GM12878 (cell line): ENCODE measurements around the gene TAF6. TPM values are rescaled to one million over a fixed set of nuclear protein-coding genes. Genes with fewer than 3 reads are reported as not detected.

Source experiments
- BMI1 ChIP-seq: fragments of 450-650 bp; IDR thresholded peaks from 2 replicates; pipeline ENCODE4 v1.6.1; 2016; ENCODE audit warnings: mild to moderate bottlenecking, moderate library complexity, borderline replicate concordance
- CHD1 ChIP-seq: IDR thresholded peaks from 2 replicates; pipeline ENCODE4 v1.6.1; 2012; ENCODE audit warnings: low read depth, low read length, improper control_type of control experiment
- CREM ChIP-seq: IDR thresholded peaks from 2 replicates; pipeline ENCODE4 v1.6.1; 2014; ENCODE audit warnings: antibody characterized with exemption, low read depth
- E2F4 ChIP-seq: IDR thresholded peaks from 2 replicates; pipeline ENCODE4 v1.6.1; 2012; ENCODE audit warnings: low read depth, low read length, improper control_type of control experiment
- ESRRA ChIP-seq: IDR thresholded peaks from 2 replicates; pipeline ENCODE4 v1.6.1; 2012; ENCODE audit warnings: mild to moderate bottlenecking, low read length, improper control_type of control experiment
- ETV6 ChIP-seq, 2 experiments: fragments of 450-650 bp in 1 of 2; IDR thresholded peaks in 1 of 2; conservative IDR thresholded peaks in 1 of 2; 2 replicates each; pipeline ENCODE4 v1.6.1; 2014; ENCODE audit warnings: antibody characterized with exemption in 1 of 2, borderline replicate concordance in 1 of 2, low read depth in 1 of 2, mild to moderate bottlenecking in 1 of 2, moderate library complexity in 1 of 2
- EZH2 ChIP-seq: IDR thresholded peaks from 2 replicates; pipeline ENCODE4 v1.6.1; 2012; ENCODE audit warnings: low read depth, mild to moderate bottlenecking, control low read depth, inconsistent platforms, low read length, borderline replicate concordance; ENCODE audit not compliant: control insufficient read depth
- FOS ChIP-seq: IDR thresholded peaks from 3 replicates; pipeline ENCODE4 v1.6.1; 2011; ENCODE audit warnings: borderline replicate concordance; ENCODE audit not compliant: insufficient read length; ENCODE audit errors: extremely low read depth
- GABPA ChIP-seq: IDR thresholded peaks from 2 replicates; pipeline ENCODE4 v1.6.1; 2014; ENCODE audit warnings: antibody characterized with exemption, low read depth, mild to moderate bottlenecking, inconsistent platforms
- HCFC1 ChIP-seq: fragments of 150-350 bp; IDR thresholded peaks from 2 replicates; pipeline ENCODE4 v1.6.1; 2014; ENCODE audit warnings: low read length
- IRF4 ChIP-seq: IDR thresholded peaks from 2 replicates; pipeline ENCODE4 v1.6.1; 2011; ENCODE audit warnings: low read depth, low read length
- KAT2A ChIP-seq: conservative IDR thresholded peaks from 2 replicates; pipeline ENCODE4 v1.6.1; 2011; ENCODE audit warnings: low read depth, low read length; ENCODE audit not compliant: control insufficient read depth
- MEF2B ChIP-seq: fragments of 450-650 bp; IDR thresholded peaks from 2 replicates; pipeline ENCODE4 v1.6.1; 2018; ENCODE audit warnings: mild to moderate bottlenecking, moderate library complexity; ENCODE audit not compliant: partially characterized antibody, poor library complexity, severe bottlenecking
- MXI1 ChIP-seq: fragments of 150-350 bp; IDR thresholded peaks from 2 replicates; pipeline ENCODE4 v1.6.1; 2011; ENCODE audit warnings: low read depth, mild to moderate bottlenecking, inconsistent platforms, low read length, improper control_type of control experiment
- NBN ChIP-seq: fragments of 450-650 bp; IDR thresholded peaks from 2 replicates; pipeline ENCODE4 v1.6.1; 2016
- PBX3 ChIP-seq: IDR thresholded peaks from 2 replicates; pipeline ENCODE4 v1.6.1; 2011; ENCODE audit warnings: mild to moderate bottlenecking, low read depth, low read length, moderate library complexity; ENCODE audit not compliant: insufficient replicate concordance
- POLR2A ChIP-seq: IDR thresholded peaks from 2 replicates; pipeline ENCODE4 v1.6.1; 2011; ENCODE audit warnings: low read depth, mild to moderate bottlenecking, low read length
- POU2F2 ChIP-seq: IDR thresholded peaks from 3 replicates; pipeline ENCODE4 v1.6.1; 2011; ENCODE audit warnings: low read depth, mild to moderate bottlenecking, low read length, borderline replicate concordance
- RAD51 ChIP-seq: fragments of 450-650 bp; IDR thresholded peaks from 2 replicates; pipeline ENCODE4 v1.6.1; 2016; ENCODE audit warnings: moderate library complexity, mild to moderate bottlenecking, inconsistent platforms
- RFX5 ChIP-seq: IDR thresholded peaks from 2 replicates; pipeline ENCODE4 v1.6.1; 2011; ENCODE audit warnings: low read depth, low read length, improper control_type of control experiment
- RUNX3 ChIP-seq: IDR thresholded peaks from 2 replicates; pipeline ENCODE4 v1.6.1; 2012; ENCODE audit warnings: low read length, inconsistent platforms
- SIX5 ChIP-seq: IDR thresholded peaks from 2 replicates; pipeline ENCODE4 v1.6.1; 2011; ENCODE audit warnings: mild to moderate bottlenecking, low read depth, low read length, moderate library complexity; ENCODE audit not compliant: severe bottlenecking
- SMAD5 ChIP-seq: IDR thresholded peaks from 2 replicates; pipeline ENCODE4 v1.6.1; 2016; ENCODE audit warnings: antibody characterized with exemption, low read depth
- ZNF207 ChIP-seq: fragments of 450-650 bp; IDR thresholded peaks from 2 replicates; pipeline ENCODE4 v1.6.1; 2014; ENCODE audit warnings: antibody characterized with exemption, mild to moderate bottlenecking, borderline replicate concordance
- ZNF24 ChIP-seq: fragments of 450-650 bp; IDR thresholded peaks from 2 replicates; pipeline ENCODE4 v1.6.1; 2017; ENCODE audit warnings: antibody characterized with exemption, mild to moderate bottlenecking
- polyA plus RNA-seq, 11 experiments: library from polyadenylated mRNA; depleted of rRNA in 4 of 11; unstranded in 6 of 11; stranded (reverse) in 5 of 11; fragments of >200 nt; fragmentation: Nextera tagmentation in 4 of 11; fragmentation: Illumina TruSeq in 1 of 11; extraction: Ambion mirVana in 4 of 11; extraction: Trizol in 1 of 11; gene quantifications; 1 replicate in 1 of 11; 2 replicates in 10 of 11; pipeline versions ENCODE4 v1.2.1 to v1.2.3, GENCODE V29; 2011 to 2016; ENCODE audit warnings: inconsistent platforms in 2 of 11, missing spikeins in 2 of 11, low read depth in 1 of 11
- total RNA-seq, 4 experiments: library from RNA; depleted of rRNA in 3 of 4; stranded (reverse); fragments of >200 nt in 3 of 4; fragmentation: Illumina TruSeq in 1 of 4; extraction: Trizol in 1 of 4; gene quantifications; 2 replicates each; pipeline versions ENCODE4 v1.2.1 to v1.2.3, GENCODE V29; 2013 to 2021
- TF ChIP-seq, protein P1 (sequence below): fragments of 450-650 bp; IDR thresholded peaks from 2 replicates; pipeline ENCODE4 v1.6.1; 2017; ENCODE audit warnings: mild to moderate bottlenecking, moderate library complexity

The TAF6 gene
- total and polyA plus RNA-seq, 10 of the 15 experiments (the other 5 are each of a cell fraction or from before 2014, with no cell fraction given) = 0.27 to 42.6 (median 17.0) TPM

GRCh38 chr7:100088621-100089457 lies 30.3 kb downstream of the TAF6 start, which contains the start of gene COPS6 (continued):
- TF ChIP-seq SIX5 (no peak), MEF2B (peak; percentile 29), CREM (no peak), ZNF24 (peak; percentile 42; the same call in 1 of the 2 replicates), POU2F2 (peak; percentile 67; the same call in 2 of the 3 replicates), ZNF207 (0 out of 2 replicates have a peak, but pooled peaks have one; percentile 87), GABPA (no peak), RAD51 (no peak), FOS (no peak), HCFC1 (peak; percentile 52), IRF4 (no peak), KAT2A (no peak), ESRRA (no peak), E2F4 (no peak), EZH2 (no peak), CHD1 (no peak), MXI1 (no peak; the same call in 1 of the 2 replicates), RUNX3 (peak; percentile 9; the same call in 1 of the 2 replicates), SMAD5 (peak; percentile 77), POLR2A (peak; percentile 96), RFX5 (no peak), BMI1 (no peak), ETV6 (conservative IDR thresholded peaks at IDR 0.05 in 1 of 2, IDR thresholded peaks at IDR 0.05 in 1 of 2; ENCODE audit: borderline replicate concordance in 1 of 2, low read depth in 1 of 2) (no peak), PBX3 (no peak), NBN (peak; percentile 63; the same call in 1 of the 2 replicates)
- TF ChIP-seq, protein P1, sequence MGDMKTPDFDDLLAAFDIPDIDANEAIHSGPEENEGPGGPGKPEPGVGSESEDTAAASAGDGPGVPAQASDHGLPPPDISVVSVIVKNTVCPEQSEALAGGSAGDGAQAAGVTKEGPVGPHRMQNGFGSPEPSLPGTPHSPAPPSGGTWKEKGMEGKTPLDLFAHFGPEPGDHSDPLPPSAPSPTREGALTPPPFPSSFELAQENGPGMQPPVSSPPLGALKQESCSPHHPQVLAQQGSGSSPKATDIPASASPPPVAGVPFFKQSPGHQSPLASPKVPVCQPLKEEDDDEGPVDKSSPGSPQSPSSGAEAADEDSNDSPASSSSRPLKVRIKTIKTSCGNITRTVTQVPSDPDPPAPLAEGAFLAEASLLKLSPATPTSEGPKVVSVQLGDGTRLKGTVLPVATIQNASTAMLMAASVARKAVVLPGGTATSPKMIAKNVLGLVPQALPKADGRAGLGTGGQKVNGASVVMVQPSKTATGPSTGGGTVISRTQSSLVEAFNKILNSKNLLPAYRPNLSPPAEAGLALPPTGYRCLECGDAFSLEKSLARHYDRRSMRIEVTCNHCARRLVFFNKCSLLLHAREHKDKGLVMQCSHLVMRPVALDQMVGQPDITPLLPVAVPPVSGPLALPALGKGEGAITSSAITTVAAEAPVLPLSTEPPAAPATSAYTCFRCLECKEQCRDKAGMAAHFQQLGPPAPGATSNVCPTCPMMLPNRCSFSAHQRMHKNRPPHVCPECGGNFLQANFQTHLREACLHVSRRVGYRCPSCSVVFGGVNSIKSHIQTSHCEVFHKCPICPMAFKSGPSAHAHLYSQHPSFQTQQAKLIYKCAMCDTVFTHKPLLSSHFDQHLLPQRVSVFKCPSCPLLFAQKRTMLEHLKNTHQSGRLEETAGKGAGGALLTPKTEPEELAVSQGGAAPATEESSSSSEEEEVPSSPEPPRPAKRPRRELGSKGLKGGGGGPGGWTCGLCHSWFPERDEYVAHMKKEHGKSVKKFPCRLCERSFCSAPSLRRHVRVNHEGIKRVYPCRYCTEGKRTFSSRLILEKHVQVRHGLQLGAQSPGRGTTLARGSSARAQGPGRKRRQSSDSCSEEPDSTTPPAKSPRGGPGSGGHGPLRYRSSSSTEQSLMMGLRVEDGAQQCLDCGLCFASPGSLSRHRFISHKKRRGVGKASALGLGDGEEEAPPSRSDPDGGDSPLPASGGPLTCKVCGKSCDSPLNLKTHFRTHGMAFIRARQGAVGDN = peak; percentile 98
